ENCODE results near the gene TTC5.
"Not testable (repeated sequence)": the region's sequence is repeated elsewhere in the genome, so short reads cannot be mapped to it uniquely, and the experiment has no call there.

Gene TTC5, protein sequence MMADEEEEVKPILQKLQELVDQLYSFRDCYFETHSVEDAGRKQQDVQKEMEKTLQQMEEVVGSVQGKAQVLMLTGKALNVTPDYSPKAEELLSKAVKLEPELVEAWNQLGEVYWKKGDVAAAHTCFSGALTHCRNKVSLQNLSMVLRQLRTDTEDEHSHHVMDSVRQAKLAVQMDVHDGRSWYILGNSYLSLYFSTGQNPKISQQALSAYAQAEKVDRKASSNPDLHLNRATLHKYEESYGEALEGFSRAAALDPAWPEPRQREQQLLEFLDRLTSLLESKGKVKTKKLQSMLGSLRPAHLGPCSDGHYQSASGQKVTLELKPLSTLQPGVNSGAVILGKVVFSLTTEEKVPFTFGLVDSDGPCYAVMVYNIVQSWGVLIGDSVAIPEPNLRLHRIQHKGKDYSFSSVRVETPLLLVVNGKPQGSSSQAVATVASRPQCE

DNA sequence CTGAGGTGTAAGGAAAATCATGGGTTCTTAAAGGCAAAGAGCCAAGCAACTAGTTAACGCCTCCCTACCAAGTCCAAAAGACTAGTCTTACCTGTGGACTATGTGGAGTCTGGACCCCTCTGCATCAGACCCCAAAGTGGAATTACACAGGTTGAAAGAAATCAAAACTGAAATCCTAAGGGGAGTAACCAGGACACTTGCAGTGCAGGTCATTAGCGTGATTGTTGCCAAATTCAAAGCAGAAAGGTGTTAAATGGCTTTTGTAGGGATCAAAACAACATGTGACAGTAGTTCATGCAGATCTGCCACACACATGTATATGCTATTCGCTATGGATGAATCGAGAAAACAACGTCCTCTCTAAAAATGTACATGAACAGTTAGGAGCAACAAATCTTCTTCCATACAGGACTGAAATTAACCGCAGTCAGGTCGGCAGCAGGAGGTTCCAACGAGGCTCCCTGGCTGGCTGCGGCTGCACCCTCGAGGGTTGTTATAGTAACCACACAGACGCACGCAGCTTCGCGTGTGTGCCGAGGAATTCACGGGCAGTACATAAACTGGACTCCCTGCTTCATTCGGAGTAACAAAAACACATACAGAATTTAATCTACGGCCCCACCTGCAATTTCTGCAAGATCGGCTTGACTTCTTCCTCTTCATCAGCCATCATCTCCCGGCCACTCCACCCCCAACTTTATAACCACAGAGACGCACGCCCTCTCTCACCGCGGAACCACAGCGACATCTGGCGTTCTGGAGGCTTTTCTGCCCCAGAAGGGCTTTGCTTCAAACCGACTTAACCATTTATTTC lies at the start of gene TTC5:
Gene TTC5 (minus strand): TSS at position 687 of the 814 bp plus-strand sequence. CDS start 14 bp downstream, at position 673.
- in situ Hi-C loops (cut with MboI; ENCODE audit: low sequenced_read_pairs), result no loop called here

DNA sequence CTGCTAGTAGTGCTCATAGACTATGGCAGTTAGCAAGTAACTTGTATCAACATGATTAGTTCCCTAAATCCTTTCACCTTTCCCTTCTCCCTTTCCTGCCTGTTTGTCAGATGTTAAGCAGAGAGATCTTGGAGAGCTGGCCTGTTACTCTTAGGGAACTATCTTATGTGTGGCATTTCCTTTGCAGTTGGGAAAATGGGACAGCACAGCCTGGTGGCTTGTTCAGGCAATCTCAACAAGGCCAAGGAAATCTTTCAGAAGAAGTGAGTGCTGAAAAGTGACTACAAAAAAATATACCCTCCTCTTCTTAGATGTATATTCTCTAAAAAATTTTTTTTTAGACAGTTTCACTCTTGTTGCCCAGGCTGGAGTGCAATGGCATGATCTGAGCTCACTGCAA lies 45.1 kb upstream of the TTC5 start:
- in situ Hi-C loops (cut with MboI; ENCODE audit: low sequenced_read_pairs), result no loop called here

DNA sequence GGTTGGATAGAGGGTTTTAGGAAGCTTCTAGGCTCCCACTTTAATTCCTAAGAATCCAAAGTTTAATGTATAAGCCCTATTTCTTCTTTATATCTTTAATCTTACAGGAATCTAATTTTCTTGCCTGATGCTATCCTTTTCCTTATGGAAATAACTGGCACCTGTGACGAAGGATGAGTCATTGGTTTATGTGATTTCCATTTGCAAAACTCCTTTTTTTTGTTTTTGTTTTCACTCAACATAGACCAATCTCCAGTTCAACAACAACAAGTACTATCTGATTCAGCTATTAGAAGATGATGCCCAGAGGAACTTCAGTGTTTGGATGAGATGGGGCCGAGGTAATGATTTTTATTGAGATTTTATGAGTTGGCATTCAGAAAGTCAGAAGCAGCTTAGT lies 44.5 kb upstream of the TTC5 start:
- in situ Hi-C loops (cut with MboI; ENCODE audit: low sequenced_read_pairs), result no loop called here

DNA sequence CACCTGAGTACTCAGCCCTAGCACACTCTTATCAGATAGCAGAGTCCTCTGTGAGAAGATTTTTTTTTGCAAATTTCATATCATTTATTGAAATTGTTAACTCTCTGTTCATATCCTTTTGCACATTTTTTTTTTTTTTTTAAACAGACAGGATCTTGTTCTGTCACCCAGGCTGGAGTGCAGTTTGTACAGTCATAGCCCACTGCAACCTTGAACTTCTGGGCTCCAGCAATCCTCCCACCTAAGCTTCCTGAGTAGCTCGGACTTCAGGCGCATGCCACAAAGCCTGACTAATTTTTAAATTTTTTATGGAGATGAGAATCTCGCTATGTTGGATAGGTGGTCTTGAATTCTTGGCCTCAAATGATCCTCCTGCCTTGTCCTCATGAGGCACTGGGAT lies 42.0 kb upstream of the TTC5 start:
- in situ Hi-C loops (cut with MboI; ENCODE audit: low sequenced_read_pairs), result no loop called here

DNA sequence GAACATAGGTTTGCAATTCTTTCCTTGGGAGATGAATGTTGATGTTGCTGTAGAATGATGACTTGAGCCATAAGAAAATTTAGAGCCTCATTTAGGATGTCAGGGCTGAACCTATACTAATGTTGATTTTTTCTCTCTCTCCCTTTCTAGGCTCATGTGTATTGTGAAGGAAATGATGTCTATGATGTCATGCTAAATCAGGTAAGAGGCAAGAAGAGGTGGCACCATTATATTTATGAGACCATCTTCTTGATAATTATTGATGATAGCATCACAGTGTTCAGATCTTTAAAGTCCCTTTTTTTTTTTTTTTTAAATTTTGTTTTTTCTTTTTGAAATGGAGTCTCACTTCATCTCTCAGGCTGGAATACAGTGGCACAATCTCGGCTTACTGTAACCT lies 41.0 kb upstream of the TTC5 start:
- in situ Hi-C loops (cut with MboI; ENCODE audit: low sequenced_read_pairs), result no loop called here

DNA sequence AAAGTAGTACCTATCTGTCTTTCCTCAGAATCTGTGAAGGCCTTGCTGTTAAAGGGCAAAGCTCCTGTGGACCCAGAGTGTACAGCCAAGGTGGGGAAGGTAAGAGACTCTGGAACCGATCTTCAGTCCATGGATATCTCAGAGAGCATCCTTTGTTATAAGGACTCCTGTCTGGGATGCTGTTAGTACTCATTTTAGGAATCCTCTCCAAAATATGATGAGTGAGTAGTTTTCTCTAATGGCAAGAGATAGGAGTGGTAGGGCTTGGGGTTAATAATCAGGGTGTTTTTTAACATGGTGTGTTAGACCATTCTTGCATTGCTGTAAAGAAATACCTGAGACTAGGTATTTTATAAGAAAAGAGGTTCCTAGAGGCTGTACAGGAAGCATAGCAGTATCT lies 39.6 kb upstream of the TTC5 start:
- in situ Hi-C loops (cut with MboI; ENCODE audit: low sequenced_read_pairs), result no loop called here

DNA sequence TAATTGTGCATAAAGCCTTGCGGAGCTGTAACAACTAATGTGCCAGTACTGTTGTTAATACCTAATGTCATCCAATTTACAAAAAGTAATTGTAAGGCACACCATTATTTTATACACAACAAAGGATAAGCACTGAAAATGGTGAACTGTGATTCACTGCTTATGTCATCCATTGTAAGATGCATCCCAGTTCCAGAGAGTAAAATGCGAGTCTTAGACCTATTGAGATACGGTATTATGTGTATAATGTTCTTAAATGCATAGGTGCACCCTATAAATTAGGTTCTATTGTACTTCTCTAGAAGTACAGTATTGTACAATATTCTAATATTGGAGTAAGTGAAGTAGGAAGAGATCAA lies 38.1 kb upstream of the TTC5 start:
- in situ Hi-C loops (cut with MboI; ENCODE audit: low sequenced_read_pairs), result no loop called here

DNA sequence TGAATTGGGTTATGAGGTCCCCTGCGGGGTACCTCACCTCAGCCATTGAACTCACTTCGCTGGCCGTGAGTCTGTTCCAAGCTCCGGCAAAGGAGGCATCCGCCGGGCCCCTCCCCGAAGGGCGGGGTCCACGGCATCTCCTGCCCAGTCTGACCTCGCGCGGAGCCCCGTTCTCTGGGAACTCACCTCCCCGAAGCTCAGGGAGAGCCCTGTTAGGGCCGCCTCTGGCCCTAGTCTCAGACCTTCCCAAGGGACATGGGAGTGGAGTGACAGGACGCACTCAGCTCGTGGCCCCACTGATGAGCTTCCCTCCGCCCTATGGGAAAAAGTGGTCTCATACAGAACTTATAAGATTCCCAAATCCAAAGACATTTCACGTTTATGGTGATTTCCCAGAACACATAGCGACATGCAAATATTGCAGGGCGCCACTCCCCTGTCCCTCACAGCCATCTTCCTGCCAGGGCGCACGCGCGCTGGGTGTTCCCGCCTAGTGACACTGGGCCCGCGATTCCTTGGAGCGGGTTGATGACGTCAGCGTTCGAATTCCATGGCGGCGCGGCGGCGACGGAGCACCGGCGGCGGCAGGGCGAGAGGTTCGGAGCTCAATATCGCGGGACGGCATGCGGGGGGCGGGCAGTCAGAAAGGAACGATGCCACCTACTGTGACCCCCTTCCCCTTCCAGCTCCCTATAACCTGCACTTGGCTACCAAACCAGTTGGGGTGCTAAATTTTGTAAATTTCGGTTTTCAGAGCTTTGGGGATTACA lies 37.5 kb upstream of the TTC5 start, which contains the start of gene PARP2:
Gene PARP2 (plus strand): TSS at position 544 of the 770 bp plus-strand sequence. CDS start 7 bp downstream, at position 551.
- in situ Hi-C loops (cut with MboI; ENCODE audit: low sequenced_read_pairs), result no loop called here

DNA sequence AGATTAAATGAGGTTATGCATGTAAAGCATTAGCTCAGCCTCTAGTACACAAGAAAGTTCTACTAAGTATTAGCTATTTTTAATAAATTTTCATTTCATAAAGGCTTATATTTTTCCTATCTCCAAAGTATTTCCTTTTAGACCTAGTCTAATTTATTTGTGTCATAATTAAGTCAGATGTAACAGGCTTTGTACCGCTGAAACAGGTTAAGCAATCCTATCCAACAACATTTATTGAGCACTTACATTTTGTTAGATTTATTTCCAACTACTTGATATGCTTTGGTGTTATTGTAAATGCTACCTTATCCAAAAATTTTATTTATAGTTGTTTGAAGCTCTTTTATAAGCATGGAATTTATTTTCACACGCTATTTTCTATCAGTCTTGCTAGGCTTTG lies 35.9 kb upstream of the TTC5 start:
- in situ Hi-C loops (cut with MboI; ENCODE audit: low sequenced_read_pairs), result no loop called here

DNA sequence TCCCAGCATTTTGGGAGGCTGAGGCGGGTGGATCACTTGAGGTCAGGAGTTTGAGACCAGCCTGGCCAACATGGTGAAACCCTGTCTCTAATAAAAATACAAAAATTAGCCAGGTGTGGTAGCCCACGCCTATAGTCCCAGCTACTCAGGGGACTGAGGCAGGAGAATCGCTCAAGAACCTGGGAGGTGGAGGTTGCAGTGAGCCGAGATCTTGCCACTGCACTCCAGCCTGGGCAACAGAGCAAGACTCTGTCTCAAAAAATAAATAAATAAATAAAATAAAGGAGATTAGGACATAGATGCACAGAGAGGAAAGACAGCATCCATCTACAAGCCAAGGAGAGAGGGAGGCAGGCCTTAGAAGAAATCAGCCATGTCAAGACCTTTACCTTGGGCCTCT lies 35.3 kb upstream of the TTC5 start:
- in situ Hi-C loops (cut with MboI; ENCODE audit: low sequenced_read_pairs), result not testable (repeated sequence)

DNA sequence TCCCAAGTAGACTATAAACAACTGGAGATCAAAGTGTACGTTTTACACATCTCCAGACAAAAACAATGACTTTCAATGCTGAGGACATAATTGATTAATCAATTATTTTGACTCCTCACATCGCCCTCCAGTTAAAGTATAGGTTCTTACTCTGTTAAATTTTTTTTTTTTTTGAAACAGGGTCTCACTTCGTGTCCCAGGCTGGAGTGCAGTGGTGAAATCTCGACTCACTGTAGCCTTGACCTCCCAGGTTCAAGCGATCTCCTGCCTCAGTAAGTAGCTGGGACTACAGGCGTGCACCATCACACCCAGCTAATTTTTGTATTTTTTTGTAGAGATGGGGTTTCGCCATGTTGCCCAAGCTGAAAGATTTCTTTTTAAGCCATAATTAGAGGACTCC lies 28.3 kb upstream of the TTC5 start:
- in situ Hi-C loops (cut with MboI; ENCODE audit: low sequenced_read_pairs), result no loop called here

DNA sequence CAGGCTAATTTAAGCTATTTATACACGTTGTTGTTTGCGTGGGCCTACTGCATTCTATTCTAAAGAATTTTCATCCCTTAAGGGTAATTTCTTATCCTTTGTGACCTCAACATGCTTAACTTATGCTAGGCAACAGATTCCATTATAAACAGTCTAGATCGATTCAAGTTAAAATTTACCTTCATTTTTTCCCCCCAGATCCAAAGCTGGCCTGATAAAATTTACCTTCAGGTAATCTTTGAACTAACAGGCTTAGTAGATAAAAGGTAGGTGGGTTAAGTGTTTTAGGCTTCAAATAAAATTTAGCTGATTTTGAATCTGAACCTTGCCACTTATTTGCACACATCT lies 27.7 kb upstream of the TTC5 start:
- in situ Hi-C loops (cut with MboI; ENCODE audit: low sequenced_read_pairs), result no loop called here

DNA sequence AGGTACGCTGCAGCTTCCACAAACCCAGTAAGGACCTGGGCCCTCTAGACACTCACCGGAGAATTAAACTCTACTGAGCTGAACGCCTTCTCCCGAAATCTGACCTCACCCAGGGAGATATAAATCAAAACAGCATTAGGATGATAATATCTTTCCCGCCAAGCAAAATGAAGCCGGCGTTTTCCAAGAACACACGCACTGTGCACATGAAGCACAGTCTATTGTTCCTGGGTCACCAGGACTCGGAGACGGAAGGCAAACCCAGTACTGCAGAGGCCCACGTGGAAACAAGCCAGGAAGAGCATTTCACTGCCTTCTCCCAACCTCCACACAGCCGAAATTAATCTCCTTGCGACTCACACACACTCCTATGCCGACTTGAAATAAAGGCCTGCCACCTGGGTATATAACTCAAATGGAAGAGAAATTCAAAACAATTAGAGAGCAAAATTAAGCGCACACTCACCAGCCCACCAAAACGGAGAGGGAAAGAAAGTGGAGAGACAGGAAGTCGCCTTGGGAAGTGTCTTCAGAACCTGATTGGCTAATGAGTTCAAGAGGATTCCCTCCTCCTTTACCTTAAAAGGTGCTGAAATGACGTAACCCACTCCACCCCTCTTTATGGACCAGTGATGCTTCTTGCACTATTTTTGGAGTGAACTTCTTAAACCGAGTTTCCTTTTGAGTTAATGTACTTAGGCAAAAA lies 27.2 kb upstream of the TTC5 start, which contains the start of gene CCNB1IP1:
Gene CCNB1IP1 (minus strand): TSS at position 492 of the 706 bp plus-strand sequence. CDS start 16,756 bp downstream, outside the sequence.
- in situ Hi-C loops (cut with MboI; ENCODE audit: low sequenced_read_pairs), result no loop called here

DNA sequence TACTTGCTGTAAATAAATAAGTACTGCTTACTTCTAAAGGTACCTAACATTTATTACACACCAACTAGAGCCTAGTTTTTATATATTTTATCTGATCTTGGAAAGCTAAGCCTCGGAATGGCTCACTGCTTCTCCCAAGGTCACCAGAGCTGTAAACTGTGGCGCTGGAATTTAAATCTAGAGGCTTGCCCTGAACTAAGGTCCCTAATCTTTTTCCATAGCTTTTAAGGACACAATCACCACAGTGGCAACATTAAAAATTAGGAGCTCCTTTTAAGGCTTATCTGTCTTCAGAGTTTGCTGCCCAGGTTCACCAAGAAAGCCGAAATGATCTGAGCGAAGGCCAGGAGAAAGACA lies 26.7 kb upstream of the TTC5 start:
- in situ Hi-C loops (cut with MboI; ENCODE audit: low sequenced_read_pairs), result no loop called here

DNA sequence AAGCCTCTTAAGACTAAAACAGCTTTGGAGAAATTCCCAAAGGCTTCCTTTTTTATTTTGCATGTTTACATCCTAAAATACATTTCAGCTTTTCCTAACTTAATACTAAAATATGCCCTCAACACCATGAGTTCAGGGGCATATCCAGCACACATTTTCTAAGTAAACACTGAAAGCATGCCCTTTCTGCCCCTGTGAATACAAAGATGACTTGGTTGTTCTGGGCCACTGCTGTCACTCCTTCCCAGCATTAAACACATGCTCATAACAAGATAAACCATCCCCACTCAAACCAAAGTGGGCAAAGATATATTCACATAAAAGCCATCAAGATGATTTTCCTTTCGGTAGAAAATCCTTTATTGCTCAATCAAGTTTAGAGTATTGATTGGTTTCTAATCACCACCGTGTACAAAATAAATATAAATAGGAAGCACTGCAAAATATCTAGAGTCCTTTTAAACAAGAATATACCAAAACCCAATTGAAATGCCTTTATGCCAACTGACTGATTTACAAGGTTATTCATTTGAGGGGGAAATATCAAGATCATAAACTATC lies 25.4 kb upstream of the TTC5 start:
- in situ Hi-C loops (cut with MboI; ENCODE audit: low sequenced_read_pairs), result no loop called here

DNA sequence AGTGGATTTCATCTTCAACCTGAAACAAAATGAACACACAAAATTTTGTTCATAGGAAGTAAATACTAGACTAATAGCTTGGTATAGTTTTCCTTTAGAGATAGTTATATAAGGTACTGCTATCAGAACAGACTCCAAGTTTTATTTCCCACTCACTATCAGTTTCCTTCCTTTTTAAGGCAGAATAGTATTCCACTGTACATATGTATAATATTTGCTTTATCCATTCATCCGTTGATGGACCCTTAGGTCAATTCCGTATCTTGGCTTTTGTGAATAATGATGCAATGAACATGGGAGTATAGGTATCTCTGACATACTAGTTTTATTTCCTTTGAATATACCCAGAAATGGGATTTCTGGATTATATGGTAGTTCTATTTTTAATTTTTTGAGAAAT lies 23.6 kb upstream of the TTC5 start:
- in situ Hi-C loops (cut with MboI; ENCODE audit: low sequenced_read_pairs), result loop anchor here (10.0 kb wide), 1 partner anchor 275 kb away; no protein-coding TSS in a partner anchor

DNA sequence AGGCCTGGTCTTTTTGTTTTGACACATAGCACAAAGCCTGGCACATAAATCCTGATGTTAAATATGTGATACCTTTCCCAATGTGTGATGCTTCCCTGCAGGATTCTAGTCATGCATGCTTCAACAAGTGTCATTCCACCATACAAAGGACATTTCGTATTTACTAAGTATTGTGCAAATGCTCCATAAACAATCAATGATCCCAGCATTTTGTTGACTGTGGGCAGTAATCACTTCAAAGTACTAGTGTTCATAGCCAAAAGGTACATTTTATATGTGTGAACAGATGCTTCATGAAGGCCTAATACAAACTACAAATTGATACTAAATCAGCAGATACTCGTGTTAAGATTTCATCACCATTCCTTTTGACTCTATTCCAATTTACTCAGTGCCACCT lies 23.0 kb upstream of the TTC5 start:
- in situ Hi-C loops (cut with MboI; ENCODE audit: low sequenced_read_pairs), result loop anchor here (10.0 kb wide), 1 partner anchor 276 kb away; no protein-coding TSS in a partner anchor

DNA sequence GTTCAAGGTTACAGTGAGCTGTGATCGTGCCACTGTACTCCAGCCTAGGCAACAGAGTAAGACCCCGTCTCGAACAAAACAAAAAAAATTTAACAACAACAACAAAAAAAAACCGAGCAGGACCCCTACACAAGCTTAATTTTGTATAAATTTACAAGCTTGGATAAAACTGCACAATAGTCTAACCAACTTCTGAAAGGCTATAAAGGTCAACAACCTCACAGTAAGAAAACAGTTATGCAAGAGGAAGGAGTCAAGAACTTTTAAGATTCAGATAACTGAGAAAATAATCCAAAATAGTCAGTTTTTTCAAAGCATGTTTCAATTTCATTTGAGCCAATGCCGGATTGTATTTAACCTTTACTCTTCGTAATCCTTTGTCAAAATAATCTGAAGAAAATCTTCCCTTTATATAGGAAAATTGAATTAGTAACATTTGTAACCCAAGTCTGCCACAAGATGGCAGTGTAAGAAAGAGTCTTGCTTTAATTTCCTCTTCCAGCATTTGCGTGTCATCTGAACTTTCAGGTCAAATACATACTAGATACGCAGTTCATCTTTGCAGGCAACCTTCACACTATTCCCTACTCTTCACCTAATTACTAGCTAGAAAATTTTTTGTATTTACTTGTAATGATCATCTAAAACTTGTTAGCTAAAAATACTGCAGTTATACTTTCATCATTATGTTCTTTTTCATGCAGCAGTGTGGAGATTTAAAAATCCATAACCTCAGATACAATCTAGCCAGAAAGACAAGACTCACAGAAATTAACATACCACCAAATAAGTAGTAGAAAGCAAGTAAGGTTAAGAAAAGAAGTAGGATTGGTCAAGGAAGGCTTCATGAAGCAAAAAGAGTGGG lies 21.5 kb upstream of the TTC5 start:
- in situ Hi-C loops (cut with MboI; ENCODE audit: low sequenced_read_pairs), result loop anchor here (10.0 kb wide), 1 partner anchor 278 kb away; no protein-coding TSS in a partner anchor

DNA sequence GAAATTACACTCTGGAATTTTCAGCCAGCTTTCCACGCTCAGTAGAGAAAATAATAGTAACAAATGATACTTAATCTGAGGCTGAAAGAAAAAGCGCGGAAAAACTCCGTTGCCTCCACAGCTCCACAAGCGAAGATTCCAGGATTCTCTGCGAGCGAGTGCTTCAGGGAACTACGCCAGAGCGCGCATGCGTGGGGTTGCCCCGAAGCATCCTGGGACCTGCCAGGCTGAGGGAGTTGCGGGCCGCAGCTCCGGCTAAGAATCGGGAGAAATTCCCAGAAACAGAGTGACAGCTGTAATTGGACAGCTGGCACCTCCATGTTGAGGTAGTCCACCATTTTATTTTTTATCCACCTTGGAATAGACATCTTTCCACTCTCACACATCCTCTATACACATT lies 12.0 kb upstream of the TTC5 start:
- in situ Hi-C loops (cut with MboI; ENCODE audit: low sequenced_read_pairs), result no loop called here

All from HL-60/S4 treated with retinoic acid at 250 ng/mL for 4 days and 3 days (cell line).